ENCODE results near the gene SKAP2. TPM values are rescaled to one million over a fixed set of nuclear protein-coding genes. Genes with fewer than 3 reads are reported as not detected.

SKAP2 gene
- total and polyA plus RNA-seq, 2 experiments from 2014 or later: 2.5 to 4.4 TPM

DNA sequence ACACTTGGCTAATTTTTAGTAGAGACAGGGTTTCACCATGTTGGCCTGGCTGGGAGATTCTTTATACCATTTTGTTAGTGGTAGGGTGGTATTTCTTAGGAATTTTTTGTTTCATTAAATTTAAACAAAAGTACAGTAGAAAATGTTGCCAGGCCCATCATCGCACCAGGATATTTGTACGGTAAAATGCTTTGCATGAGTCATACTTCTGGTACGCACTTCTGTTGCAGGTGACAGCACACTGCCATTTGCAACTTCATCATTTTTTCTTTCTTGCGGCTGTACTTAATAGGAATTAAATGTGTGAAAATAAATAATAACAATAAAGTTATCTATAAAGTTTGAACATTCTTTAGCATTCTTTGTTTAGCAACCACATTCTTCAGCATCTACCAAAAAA, 195.6 kb downstream of the SKAP2 start (continued):
- TF ChIP-seq, protein P1, sequence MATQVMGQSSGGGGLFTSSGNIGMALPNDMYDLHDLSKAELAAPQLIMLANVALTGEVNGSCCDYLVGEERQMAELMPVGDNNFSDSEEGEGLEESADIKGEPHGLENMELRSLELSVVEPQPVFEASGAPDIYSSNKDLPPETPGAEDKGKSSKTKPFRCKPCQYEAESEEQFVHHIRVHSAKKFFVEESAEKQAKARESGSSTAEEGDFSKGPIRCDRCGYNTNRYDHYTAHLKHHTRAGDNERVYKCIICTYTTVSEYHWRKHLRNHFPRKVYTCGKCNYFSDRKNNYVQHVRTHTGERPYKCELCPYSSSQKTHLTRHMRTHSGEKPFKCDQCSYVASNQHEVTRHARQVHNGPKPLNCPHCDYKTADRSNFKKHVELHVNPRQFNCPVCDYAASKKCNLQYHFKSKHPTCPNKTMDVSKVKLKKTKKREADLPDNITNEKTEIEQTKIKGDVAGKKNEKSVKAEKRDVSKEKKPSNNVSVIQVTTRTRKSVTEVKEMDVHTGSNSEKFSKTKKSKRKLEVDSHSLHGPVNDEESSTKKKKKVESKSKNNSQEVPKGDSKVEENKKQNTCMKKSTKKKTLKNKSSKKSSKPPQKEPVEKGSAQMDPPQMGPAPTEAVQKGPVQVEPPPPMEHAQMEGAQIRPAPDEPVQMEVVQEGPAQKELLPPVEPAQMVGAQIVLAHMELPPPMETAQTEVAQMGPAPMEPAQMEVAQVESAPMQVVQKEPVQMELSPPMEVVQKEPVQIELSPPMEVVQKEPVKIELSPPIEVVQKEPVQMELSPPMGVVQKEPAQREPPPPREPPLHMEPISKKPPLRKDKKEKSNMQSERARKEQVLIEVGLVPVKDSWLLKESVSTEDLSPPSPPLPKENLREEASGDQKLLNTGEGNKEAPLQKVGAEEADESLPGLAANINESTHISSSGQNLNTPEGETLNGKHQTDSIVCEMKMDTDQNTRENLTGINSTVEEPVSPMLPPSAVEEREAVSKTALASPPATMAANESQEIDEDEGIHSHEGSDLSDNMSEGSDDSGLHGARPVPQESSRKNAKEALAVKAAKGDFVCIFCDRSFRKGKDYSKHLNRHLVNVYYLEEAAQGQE (IDR thresholded peaks at IDR 0.05; ENCODE audit: unreplicated experiment): no peak
- TF ChIP-seq, protein P2, sequence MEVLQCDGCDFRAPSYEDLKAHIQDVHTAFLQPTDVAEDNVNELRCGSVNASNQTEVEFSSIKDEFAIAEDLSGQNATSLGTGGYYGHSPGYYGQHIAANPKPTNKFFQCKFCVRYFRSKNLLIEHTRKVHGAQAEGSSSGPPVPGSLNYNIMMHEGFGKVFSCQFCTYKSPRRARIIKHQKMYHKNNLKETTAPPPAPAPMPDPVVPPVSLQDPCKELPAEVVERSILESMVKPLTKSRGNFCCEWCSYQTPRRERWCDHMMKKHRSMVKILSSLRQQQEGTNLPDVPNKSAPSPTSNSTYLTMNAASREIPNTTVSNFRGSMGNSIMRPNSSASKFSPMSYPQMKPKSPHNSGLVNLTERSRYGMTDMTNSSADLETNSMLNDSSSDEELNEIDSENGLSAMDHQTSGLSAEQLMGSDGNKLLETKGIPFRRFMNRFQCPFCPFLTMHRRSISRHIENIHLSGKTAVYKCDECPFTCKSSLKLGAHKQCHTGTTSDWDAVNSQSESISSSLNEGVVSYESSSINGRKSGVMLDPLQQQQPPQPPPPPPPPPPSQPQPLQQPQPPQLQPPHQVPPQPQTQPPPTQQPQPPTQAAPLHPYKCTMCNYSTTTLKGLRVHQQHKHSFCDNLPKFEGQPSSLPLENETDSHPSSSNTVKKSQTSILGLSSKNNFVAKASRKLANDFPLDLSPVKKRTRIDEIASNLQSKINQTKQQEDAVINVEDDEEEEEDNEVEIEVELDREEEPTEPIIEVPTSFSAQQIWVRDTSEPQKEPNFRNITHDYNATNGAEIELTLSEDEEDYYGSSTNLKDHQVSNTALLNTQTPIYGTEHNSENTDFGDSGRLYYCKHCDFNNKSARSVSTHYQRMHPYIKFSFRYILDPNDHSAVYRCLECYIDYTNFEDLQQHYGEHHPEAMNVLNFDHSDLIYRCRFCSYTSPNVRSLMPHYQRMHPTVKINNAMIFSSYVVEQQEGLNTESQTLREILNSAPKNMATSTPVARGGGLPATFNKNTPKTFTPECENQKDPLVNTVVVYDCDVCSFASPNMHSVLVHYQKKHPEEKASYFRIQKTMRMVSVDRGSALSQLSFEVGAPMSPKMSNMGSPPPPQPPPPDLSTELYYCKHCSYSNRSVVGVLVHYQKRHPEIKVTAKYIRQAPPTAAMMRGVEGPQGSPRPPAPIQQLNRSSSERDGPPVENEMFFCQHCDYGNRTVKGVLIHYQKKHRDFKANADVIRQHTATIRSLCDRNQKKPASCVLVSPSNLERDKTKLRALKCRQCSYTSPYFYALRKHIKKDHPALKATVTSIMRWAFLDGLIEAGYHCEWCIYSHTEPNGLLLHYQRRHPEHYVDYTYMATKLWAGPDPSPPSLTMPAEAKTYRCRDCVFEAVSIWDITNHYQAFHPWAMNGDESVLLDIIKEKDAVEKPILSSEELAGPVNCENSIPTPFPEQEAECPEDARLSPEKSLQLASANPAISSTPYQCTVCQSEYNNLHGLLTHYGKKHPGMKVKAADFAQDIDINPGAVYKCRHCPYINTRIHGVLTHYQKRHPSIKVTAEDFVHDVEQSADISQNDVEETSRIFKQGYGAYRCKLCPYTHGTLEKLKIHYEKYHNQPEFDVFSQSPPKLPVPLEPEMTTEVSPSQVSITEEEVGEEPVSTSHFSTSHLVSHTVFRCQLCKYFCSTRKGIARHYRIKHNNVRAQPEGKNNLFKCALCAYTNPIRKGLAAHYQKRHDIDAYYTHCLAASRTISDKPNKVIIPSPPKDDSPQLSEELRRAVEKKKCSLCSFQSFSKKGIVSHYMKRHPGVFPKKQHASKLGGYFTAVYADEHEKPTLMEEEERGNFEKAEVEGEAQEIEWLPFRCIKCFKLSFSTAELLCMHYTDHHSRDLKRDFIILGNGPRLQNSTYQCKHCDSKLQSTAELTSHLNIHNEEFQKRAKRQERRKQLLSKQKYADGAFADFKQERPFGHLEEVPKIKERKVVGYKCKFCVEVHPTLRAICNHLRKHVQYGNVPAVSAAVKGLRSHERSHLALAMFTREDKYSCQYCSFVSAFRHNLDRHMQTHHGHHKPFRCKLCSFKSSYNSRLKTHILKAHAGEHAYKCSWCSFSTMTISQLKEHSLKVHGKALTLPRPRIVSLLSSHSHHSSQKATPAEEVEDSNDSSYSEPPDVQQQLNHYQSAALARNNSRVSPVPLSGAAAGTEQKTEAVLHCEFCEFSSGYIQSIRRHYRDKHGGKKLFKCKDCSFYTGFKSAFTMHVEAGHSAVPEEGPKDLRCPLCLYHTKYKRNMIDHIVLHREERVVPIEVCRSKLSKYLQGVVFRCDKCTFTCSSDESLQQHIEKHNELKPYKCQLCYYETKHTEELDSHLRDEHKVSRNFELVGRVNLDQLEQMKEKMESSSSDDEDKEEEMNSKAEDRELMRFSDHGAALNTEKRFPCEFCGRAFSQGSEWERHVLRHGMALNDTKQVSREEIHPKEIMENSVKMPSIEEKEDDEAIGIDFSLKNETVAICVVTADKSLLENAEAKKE (CRISPR knock-in tag; IDR thresholded peaks at IDR 0.05): no peak
- no peak for TF ChIP-seq STAT1 (IDR thresholded peaks at IDR 0.05; ENCODE audit: unreplicated experiment)
- no peak for TF ChIP-seq POLR2AphosphoS5 (IDR thresholded peaks at IDR 0.05; ENCODE audit: low read depth)
- no peak for TF ChIP-seq ZNF114 (CRISPR knock-in tag; IDR thresholded peaks at IDR 0.05)
- no peak for TF ChIP-seq EZH2phosphoT487 (IDR thresholded peaks at IDR 0.05; ENCODE audit: unreplicated experiment)
- TF ChIP-seq CREB1 (CRISPR knock-in tag; IDR thresholded peaks at IDR 0.05; ENCODE audit: low read depth): no peak
- TF ChIP-seq JUNB (IDR thresholded peaks at IDR 0.05; ENCODE audit: unreplicated experiment): no peak

All from GM23338 (cell line).